Right renal pelvis (tissue), 4 donors: ENCODE measurements around the gene ADGRV1. TPM values are rescaled to one million over a fixed set of nuclear protein-coding genes. Genes with fewer than 3 reads are reported as not detected.
"Not testable (repeated sequence)": the region's sequence is repeated elsewhere in the genome, so short reads cannot be mapped to it uniquely, and the experiment has no call there.

ENCODE experiments used
- DNase-seq, 4 donors: peaks; one replicate each; pipeline ENCODE4 v3.0.0-alpha.2; 2013; ENCODE audit warnings: low read depth in 4 of 4, low spot score in 3 of 4, missing footprints in 1 of 4
- polyA plus RNA-seq, 4 donors: library from polyadenylated mRNA; unstranded; fragments of 120-200 nt; gene quantifications; one replicate each; pipeline ENCODE4 v1.2.1, GENCODE V29; 2013; ENCODE audit not compliant: insufficient read length in 4 of 4

Gene ADGRV1
- polyA plus RNA-seq, 4 donors = 8.6 to 12.6 (median 12.0) TPM

DNA sequence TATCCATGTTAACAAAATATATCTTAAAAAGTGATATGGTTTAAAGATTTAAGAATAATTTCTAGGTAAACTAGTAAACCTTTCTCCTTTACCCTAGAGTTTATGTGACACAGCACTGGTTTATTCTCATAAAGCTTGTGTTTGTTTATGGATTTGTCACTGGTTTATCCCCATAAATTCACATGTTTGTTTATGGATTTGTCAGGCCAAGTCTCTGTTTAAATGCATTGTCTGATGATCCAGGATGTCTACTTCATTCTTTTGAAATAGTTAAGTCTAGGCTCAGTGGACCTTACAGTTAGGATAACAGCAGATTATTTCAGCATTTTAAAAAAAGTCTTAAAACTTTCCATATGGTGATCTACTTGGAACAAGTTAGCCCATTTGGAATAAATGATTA lies 490.5 kb downstream of the ADGRV1 start:
- DNase-seq = no peak

DNA sequence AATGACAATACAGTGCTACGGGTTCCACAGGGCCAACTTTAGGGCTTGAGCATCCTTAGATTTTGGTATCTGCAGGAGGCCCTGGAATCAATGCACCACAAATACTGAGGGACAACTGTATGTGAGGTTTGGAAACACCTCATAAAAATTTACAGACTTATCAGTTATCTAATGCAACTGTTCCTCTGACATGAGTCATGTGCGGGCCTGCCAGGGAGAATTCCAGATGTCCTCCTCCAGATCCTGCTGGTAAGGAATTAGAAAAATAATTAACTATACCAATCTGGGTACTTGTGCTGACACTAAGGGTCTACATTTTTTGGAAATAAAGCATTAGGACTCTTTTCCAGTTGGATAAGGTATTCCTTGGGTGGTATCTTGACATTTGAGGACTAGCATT lies 491.2 kb downstream of the ADGRV1 start:
- DNase-seq = no peak

- not testable (repeated sequence) for DNase-seq
Measured at GRCh38 chr5:91052411-91052810, 493.8 kb downstream of the ADGRV1 start.

DNA sequence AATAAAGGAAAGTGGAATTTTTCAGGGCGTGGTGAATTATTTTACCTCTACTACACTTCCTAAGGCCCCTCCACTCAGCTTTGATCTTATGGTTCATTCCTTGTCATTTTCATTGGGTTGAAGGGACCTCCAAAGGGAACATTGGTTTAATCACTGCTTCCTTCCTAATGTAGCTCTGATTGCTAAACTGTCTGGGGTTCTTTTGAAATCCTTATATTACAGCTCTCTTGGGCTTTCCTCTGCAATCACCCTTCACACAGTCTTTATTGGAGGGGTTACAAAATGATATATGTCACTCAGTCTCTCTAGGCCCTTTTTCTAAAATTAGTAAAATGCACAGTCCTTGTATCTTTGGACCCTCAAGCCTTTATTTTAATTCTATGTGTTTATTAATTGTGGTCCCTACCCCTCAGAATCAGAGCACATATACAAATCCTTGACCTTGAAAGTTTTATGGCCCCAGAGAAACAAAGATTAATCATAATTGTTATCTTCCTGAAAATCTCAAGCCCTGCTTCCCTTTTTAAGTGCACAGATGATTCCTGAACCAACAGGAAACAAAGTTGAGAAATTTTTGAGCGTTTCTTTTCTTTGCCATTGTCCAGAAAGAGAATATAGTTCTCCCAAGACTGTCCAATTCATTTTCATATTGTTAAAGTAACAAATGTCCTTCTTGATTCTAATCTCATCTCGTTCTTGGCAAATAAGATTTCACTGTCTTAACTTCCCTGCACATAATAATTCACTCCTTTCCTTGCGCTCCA lies 494.6 kb downstream of the ADGRV1 start:
- DNase-seq = no peak

DNA sequence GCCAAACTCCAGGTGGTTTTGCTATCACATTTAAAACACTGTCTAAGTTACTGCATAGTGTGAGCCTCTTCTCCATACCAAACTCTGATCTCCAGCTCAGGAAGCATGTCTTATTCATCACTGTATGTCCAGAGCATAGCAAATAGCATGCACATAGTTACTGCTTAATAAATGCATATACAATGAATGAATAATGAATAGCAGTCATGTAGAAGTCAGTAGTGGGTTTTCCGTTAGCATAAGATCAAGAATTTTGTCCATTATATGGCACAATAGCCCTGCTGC lies 495.1 kb downstream of the ADGRV1 start:
- DNase-seq = no peak

DNA sequence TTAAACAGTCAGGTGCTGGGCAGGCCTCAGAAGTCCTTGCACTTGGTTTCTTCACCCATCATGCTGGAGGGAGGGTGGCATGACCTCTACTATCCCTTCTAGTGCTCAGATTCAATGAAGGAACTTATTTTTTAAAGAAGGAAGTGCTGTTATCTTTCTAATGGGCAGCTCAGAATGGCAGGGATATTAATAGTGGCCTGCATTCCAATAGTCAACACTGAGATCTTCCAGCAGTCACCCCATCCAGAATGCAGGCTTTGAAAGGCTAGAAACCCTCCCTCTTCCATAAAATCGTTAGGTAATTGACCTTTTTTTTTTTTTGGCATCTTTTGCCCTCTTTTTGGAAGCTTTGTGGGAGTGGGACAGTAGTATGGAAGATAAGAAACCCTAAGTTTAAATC lies 499.6 kb downstream of the ADGRV1 start:
- DNase-seq = no peak

GRCh38 chr5:91058575-91058974 lies 500.0 kb downstream of the ADGRV1 start:
- no peak for DNase-seq

GRCh38 chr5:91059409-91059808 lies 500.8 kb downstream of the ADGRV1 start:
- no peak for DNase-seq

DNA sequence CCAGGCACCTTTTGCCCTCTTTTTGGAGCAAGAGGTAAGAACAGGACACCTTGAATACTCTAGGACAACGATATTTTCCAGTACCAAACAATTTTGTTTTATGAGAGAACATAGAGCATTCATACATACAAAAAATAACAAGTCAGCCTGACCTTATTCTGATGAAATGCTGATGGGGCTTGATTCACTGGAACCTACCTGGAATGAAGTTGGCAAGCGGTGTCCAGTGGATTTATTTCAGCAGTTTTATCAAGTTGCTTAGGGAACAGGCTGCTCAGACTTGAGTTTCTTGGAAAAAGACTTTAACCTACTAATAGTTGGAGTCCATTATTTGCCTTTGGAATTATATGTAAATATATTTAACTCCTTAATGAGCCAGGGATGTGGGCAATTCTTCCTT lies 502.5 kb downstream of the ADGRV1 start:
- DNase-seq = no peak

- no peak for DNase-seq
Measured at GRCh38 chr5:91061946-91062562, 503.5 kb downstream of the ADGRV1 start.

DNA sequence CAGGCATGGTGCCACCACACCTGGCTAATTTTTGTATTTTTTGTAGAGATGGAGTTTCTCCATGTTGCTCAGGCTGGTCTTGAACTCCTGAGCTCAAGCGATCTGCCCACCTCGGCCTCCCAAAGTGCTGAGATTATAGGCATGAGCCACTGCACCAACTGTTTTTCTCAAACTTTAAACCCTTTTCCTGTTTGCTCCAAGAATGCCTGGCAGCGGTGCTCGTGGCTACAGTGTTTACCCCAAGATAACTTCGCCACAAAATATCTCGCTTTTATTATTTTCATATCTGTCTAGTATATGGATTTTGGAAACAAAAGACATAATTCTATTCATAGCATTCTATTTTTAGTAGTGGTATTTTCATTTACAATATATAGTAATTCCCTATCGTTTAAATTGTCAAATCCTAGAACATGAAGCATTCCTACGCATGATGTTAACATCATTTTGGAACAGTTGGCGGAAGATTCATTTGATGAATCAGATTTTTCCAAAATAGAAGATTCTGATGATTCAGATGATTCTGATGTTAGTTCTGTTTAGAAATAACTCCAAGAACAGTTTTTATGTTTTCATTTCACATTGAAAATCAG lies 504.6 kb downstream of the ADGRV1 start:
- DNase-seq = not testable (repeated sequence)

GRCh38 chr5:91065496-91065895 lies 506.9 kb downstream of the ADGRV1 start:
- no peak for DNase-seq

- DNase-seq = no peak
Measured at GRCh38 chr5:91069364-91069763, 510.8 kb downstream of the ADGRV1 start.

GRCh38 chr5:91070761-91071550 lies 512.4 kb downstream of the ADGRV1 start:
- no peak for DNase-seq

- DNase-seq = no peak
Measured at GRCh38 chr5:91072881-91073280, 514.3 kb downstream of the ADGRV1 start.

GRCh38 chr5:91074615-91075014 lies 516.0 kb downstream of the ADGRV1 start:
- no peak for DNase-seq

- no peak for DNase-seq
Measured at GRCh38 chr5:91076138-91076537, 517.5 kb downstream of the ADGRV1 start.

DNA sequence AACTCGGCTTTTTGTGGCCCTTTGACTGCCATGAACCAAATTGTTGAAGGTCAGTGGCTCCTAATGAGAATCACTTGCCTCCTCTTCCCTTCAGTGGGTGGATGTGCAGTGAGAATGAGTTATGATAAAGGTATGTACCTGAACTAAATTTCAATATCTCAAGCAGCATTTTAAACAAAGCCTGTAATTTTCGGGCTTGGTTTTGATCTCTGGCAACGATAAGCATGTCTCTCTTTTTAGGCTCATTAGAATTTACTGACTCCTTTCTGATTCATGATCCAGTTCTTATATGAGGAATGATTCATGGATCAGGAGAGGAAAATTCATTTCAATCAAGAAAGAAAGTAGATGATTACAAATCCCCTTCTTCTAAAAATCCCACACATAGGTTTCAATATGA lies 519.0 kb downstream of the ADGRV1 start:
- no peak for DNase-seq

- peak in 1 of 4 donors; percentile 20 for DNase-seq
Measured at GRCh38 chr5:91079037-91079436, 520.4 kb downstream of the ADGRV1 start.

DNA sequence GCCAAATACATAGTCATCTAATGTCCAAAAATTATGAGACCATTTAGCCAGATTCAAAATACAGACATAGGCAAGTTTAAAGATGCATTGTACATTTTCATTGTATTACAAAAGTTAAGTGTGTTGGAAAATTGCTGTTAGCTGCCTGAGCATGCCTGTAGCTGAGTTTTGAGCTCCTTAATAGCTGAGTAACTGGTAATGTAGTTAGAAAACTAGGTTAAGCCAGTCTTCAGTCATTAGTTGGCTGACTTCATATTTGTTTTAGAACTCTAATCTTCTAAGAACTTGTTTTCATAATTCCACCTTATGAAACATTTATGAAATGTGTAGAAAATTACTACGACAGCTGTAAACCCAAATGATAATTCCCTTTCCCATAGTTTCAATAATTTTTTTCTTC lies 531.2 kb downstream of the ADGRV1 start:
- DNase-seq = no peak

GRCh38 chr5:91090995-91091394 lies 532.4 kb downstream of the ADGRV1 start:
- DNase-seq = no peak
